ENCODE results near the gene IGLL1.

DNA sequence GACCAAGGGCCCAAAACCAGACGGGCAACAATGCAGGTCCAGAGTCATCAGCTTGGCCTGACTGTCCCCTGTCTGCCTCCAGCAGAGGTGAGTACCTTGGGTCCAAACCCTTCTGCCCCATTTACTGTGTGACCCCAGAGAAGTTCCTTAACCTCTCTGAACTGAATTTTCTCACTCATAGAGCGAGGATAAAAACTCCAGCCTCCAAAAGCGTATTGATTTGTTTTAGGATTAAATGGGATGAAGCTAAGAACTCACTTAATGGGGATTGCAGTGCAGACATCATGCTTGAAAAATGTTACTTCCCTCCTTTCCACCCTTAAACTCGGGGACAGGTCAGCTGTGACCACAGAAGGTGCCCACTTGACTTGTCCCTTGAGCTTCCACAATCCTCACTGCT is 22.6 kb downstream of the IGLL1 start:
- TF ChIP-seq, protein P1, sequence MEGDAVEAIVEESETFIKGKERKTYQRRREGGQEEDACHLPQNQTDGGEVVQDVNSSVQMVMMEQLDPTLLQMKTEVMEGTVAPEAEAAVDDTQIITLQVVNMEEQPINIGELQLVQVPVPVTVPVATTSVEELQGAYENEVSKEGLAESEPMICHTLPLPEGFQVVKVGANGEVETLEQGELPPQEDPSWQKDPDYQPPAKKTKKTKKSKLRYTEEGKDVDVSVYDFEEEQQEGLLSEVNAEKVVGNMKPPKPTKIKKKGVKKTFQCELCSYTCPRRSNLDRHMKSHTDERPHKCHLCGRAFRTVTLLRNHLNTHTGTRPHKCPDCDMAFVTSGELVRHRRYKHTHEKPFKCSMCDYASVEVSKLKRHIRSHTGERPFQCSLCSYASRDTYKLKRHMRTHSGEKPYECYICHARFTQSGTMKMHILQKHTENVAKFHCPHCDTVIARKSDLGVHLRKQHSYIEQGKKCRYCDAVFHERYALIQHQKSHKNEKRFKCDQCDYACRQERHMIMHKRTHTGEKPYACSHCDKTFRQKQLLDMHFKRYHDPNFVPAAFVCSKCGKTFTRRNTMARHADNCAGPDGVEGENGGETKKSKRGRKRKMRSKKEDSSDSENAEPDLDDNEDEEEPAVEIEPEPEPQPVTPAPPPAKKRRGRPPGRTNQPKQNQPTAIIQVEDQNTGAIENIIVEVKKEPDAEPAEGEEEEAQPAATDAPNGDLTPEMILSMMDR (IDR thresholded peaks at IDR 0.05) = no peak
- TF ChIP-seq EZH2 (IDR thresholded peaks at IDR 0.05; ENCODE audit: borderline replicate concordance, insufficient read depth, low read depth, low read length, poor library complexity, severe bottlenecking) = no peak

Measured in B cell (primary cell).